Measurements from ENCODE around the gene SRF.

SRF gene

DNA sequence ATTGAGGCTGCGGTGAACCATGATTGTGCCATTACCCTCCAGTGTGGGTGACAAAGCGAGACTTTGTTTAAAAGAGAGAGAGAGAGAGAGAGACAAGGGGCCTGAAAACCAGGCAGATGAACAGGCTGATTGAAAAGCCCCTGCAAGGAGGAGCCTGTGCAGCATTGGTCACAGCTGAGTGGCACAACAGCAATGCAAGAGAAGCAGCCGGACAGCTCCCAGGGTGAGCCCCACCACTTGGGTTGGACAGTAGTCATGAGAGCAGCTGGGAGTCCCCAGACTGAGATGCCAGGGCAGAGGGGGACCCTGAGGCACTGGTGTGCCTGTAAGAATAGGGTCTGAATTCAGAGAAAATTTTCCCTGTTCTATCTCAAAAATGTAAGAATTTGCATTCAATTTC is 48.0 kb downstream of the SRF start:
- DNase-seq = no peak

DNA sequence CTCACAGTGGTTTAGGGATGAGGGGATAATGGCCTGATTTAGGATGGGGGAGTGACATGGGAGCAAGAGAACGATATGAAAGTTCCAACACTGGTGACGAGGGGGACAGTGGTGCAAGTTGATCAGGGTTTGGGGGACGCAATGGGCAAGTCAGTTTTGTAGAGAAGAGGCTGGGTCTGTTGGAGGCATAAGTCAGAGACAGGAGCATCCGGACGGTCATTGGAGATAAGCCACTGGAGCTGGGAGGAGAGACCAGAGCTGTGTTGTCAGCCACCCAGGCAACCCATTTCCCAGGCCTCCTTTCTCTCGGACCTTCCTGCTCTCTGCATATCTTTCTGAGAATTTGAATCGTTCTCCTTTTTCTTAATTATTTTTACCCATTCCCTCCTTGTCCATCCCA is 48.7 kb downstream of the SRF start:
- DNase-seq = no peak

DNA sequence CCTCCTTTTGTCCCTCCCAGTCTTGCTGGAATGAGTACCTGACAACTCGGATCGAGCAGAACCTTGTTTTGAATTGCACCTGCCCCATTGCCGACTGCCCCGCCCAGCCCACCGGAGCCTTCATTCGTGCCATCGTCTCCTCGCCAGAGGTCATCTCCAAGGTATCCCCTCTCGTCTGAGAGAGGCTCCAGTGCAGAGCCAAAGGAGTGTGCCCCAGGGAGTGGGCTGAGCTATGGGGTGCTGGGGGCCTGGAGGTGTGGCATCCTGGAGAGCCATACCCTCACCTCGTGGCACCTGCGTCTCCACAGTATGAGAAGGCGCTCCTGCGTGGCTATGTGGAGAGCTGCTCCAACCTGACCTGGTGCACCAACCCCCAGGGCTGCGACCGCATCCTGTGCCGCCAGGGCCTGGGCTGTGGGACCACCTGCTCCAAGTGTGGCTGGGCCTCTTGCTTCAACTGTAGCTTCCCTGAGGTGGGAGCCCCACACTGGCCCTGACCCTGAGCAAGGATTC is 49.4 kb downstream of the SRF start:
- DNase-seq = no peak

DNA sequence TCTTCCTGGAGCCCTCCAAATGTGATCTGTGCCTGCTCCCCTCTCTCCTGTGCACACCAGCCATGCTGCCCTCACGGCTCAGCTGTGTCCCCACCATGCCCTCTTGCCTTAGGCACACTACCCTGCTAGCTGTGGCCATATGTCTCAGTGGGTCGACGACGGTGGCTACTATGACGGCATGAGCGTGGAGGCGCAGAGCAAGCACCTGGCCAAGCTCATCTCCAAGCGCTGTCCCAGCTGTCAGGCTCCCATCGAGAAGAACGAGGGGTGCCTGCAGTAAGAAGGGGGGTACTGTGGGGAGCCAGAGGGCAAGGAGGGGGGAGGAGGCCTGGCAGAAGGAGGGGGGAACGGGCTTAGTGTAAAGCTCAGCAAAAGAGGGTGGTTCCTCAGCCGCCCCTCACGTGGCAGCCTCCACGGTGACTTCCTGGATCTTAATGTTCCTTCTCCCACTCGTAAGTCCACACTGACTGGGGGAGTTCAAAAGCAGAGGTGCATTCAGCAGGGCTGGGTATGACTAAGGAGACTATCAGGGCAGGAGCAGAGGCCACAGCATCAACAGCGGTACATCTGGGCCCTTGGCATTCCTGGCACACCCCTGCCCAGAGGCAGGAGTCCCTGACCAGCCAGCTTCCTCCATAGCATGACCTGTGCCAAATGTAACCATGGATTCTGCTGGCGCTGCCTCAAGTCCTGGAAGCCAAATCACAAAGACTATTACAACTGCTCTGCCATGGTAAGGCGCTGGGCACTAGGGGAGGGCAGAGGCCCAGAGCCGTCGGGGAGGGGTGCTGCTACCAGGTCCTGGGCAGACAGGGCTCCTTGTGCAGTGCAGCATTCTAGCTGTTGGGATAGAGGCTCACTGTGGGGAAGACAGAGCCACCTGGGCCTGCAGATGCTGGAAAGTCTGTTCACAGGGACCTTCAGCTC is 50.2 kb downstream of the SRF start:
- DNase-seq = no peak

DNA sequence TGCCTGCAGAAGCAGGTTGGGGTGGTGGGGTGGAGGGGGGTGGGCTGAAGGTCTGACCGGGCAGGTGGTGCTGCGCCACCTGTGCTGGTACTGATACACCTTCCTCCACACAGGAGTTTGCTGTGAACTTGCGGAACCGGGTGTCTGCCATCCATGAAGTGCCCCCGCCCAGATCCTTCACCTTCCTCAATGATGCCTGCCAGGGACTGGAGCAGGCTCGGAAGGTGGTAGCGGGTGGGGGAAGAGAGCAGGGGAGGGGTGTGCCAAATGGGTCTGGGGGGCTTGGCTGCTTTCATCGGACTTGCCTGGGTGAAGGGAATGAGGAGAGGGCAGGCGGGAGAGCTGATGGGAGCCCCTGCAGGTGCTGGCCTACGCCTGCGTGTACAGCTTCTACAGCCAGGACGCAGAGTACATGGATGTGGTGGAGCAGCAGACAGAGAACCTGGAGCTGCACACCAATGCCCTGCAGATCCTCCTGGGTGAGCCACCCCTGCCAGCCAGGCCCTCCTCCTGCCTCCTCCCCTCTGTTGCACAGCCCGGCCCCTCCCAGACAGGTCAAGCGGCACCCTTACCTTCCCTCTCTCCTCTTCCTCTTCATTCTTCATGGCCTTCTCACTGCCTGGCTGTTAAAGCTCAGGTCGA is 51.5 kb downstream of the SRF start:
- no peak for DNase-seq

DNA sequence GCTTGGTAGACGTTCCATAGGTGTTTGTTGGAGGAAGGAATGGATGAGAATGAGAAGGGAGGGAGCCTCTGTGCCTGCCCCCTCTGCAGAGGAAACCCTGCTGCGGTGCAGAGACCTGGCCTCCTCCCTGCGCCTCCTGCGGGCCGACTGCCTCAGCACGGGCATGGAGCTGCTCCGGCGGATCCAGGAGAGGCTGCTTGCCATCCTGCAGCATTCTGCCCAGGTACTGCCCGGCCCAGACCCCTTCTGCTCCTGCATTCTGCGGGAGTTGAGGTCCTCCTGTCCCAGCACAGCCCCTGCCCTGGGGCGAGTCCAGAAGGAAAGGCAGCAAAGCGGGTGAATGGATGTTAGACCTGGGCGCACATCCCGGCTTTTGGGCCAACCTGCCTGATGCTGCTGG is 52.1 kb downstream of the SRF start:
- no peak for DNase-seq

DNA sequence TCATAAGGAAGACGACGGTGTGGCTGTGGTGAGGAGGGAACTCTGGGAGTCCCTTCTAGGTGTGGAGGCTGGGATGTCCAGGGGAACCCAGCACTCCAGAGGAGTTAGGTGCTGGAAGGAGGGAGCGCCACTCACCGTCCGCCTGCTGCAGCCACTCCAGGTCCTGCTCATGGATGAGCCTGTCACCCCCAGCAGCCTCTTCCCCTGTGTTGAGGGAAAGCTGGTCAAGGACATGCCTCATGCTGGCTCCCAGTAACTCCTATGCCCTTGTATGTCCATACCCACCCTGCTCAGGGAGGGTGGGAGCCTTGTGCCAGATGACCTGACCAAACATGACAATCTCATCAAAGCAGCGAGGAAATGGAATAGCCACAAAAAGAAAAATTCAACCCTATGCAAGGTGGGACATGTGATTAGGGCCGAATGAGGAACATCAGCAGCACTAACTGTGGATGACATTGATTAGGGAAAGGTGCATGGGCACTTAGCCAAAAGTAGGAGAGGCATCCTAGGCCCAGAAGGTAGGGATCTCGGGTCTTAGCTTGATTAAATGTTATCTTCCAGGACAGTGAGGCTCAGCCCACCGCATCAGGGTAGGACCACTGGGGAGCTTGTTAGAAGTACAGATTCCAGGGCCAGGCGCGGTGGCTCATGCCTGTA is 55.3 kb downstream of the SRF start:
- DNase-seq = no peak

DNA sequence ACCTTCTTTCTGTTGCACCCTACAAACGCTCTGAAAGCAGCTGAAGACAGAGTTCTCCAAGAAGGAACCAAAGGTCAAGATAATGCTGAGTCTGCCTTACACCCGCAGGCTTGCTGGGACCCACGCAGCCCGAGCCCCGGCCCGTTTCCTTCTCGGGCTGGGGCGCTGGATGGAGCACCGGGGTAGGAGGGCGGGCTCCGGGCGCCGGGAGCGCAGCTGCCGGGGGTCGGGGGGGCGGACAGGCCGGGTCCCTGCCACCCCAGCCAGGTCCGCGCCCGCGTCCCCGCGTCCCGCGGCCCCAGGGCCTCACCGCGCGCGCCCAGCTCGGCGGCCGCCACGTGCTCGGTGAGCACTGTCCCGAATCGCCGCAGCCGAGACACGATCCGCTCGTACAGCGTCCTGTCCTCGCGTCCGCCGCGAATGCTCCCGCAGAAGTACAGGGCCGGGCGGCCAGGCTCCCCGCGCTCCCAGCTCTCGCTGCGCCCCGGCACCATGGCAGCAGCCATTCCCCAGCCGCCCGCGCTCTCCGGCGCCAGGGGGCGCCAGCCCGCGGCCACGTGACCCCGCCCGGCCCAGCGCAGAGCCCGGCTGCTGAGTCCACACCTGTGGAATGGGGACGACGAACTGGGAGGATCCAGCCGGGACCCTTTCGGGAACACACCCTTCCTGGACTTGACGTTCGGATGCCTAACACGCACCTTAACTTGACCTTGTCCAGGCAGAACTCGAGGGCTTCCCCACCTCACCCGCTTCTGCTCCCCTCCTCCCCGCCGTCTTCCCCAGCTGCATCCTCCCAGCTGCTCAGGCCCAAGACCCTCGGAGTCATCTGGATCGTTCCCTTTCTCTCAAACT is 58.1 kb downstream of the SRF start, which contains the start of gene DNPH1:
TSS of gene DNPH1 (minus strand) at position 531 of the 852 bp plus-strand sequence. CDS start at position 506, 25 bp downstream.
- peak; percentile 73 for DNase-seq

DNA sequence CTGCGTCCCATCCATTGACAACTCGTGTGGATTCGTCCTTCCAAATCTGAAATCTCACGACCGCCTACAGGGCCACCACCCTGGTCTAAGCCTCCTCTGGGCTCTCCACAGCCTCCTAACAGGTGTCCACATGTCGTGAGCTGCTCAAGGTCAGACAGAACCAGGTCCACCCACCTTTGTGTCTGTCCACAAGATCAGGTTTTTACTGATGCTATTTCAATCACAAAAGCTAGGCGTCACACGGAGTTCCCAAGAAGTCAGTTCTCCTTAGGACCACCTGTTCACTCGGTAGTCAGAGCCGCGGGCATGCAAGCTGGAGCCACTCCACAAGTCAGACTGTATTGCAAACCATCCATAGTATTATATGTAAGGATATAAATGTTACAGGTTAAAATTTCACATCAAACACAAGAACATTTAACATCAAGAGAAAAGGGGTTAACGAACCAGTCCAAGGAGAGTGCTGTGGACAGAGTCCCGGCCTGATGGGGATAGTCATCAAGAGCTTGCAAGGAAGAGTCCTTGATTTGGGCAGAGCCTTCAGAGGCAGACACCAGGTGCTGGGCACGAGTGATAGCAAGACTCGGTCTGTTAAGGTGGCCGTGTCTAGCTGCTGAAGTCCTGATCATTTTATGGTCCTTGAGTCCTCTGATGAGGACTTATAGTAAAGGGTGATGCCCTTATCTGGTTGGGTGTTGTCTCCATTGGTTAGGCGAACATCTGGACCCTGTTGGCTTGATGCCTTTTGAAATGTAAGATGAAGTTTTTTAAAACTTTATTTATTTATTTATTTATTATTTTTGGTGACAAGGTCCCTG is 58.9 kb downstream of the SRF start:
- DNase-seq = no peak

DNA sequence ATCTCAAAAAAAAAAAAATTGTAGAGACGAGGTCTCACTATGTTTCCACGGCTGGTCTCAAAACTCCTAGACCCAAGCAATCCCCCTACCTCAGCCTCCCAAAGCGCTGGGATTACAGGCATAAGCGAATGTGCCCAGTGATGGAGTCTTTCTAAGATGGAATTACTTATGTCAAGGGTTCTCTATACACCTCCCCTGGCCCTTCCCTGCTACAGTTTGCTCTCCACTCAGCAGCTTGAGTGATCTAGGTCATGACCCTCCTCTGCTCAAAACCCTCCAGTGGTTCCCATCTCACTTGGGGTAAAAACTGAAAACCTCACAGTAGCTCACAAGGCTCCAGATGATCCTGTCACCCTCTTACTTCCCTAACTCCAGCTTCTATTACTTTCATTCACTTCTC is 60.0 kb downstream of the SRF start:
- DNase-seq = no peak
